GM23338 (cell line): Measurements from ENCODE around the gene TDG. TPM values are rescaled to one million over a fixed set of nuclear protein-coding genes. Genes with fewer than 3 reads are reported as not detected.

Source experiments
- ATAC-seq: fragments of 200-7000 bp; cut with Tn5 transposase; 3 replicates; pipeline ENCODE4 v1.9.1; 2020
- DNase-seq: peaks from one replicate; pipeline ENCODE4 v3.0.0-alpha.2; 2015; ENCODE audit warnings: low spot score
- H2AFZ ChIP-seq: fragments of 200-600 bp; sonication (generic); 2 replicates; pipeline ENCODE4 v1.8.0; 2016; ENCODE audit warnings: antibody characterized with exemption, mild to moderate bottlenecking, moderate library complexity
- H3F3A ChIP-seq: fragments of 200-600 bp; sonication (generic); replicated peaks from 2 replicates; pipeline ENCODE4 v1.8.0; 2017; ENCODE audit warnings: antibody characterized with exemption, mixed run types, low read depth
- H3K27ac ChIP-seq: fragments of 200-600 bp; sonication (generic); 2 replicates; pipeline ENCODE4 v1.6.1; 2016; ENCODE audit warnings: low read depth
- H3K27me3 ChIP-seq: fragments of 200-600 bp; sonication (generic); 2 replicates; pipeline ENCODE4 v1.8.0; 2016; ENCODE audit warnings: mild to moderate bottlenecking, mixed run types, moderate library complexity; ENCODE audit not compliant: insufficient read depth
- H3K36me3 ChIP-seq: fragments of 200-600 bp; sonication (generic); 2 replicates; pipeline ENCODE4 v1.8.0; 2016; ENCODE audit warnings: mild to moderate bottlenecking; ENCODE audit not compliant: insufficient read depth
- H3K4me1 ChIP-seq: fragments of 200-600 bp; sonication (generic); 2 replicates; pipeline ENCODE4 v1.8.0; 2016; ENCODE audit warnings: mild to moderate bottlenecking, moderate library complexity; ENCODE audit not compliant: insufficient read depth
- H3K4me2 ChIP-seq: fragments of 200-600 bp; sonication (generic); 2 replicates; pipeline ENCODE4 v1.7.1; 2017; ENCODE audit warnings: mixed run types
- H3K4me3 ChIP-seq: fragments of 200-600 bp; sonication (generic); 2 replicates; pipeline ENCODE4 v1.6.1; 2016; ENCODE audit warnings: mixed run types
- H3K79me2 ChIP-seq: fragments of 200-600 bp; sonication (generic); replicated peaks from 2 replicates; pipeline ENCODE4 v1.8.0; 2017; ENCODE audit warnings: mild to moderate bottlenecking; ENCODE audit not compliant: insufficient read depth
- H3K9me2 ChIP-seq: fragments of 200-600 bp; sonication (generic); 2 replicates; pipeline ENCODE4 v1.8.0; 2017; ENCODE audit not compliant: insufficient read depth
- H4K20me1 ChIP-seq: fragments of 200-600 bp; sonication (generic); replicated peaks from 2 replicates; pipeline ENCODE4 v1.8.0; 2017; ENCODE audit warnings: mild to moderate bottlenecking; ENCODE audit not compliant: insufficient read depth
- H3K27ac Mint-ChIP-seq: 2 replicates; pipeline ENCODE4 v1.8.0; 2020; ENCODE audit warnings: inconsistent platforms, mild to moderate bottlenecking, moderate library complexity, mixed read lengths
- H3K27me3 Mint-ChIP-seq: 3 replicates; pipeline ENCODE4 v1.8.0; 2022; ENCODE audit warnings: low read depth, mild to moderate bottlenecking, moderate library complexity, mixed read lengths, inconsistent platforms; ENCODE audit not compliant: insufficient read depth, poor library complexity
- H3K36me3 Mint-ChIP-seq: 3 replicates; pipeline ENCODE4 v1.8.0; 2021; ENCODE audit warnings: low read depth, mild to moderate bottlenecking, inconsistent platforms, moderate library complexity, mixed read lengths
- H3K4me1 Mint-ChIP-seq: 3 replicates; pipeline ENCODE4 v1.8.0; 2020; ENCODE audit warnings: mild to moderate bottlenecking, inconsistent platforms, mixed read lengths
- H3K4me3 Mint-ChIP-seq: 3 replicates; pipeline ENCODE4 v1.8.0; 2021; ENCODE audit warnings: moderate library complexity, mild to moderate bottlenecking, inconsistent platforms, mixed read lengths
- H3K9me3 Mint-ChIP-seq: 3 replicates; pipeline ENCODE4 v1.8.0; 2020; ENCODE audit warnings: moderate library complexity, mild to moderate bottlenecking, inconsistent platforms, mixed read lengths
- CREB1 ChIP-seq: fragments of 250-450 bp; sonication (Bioruptor Pico); IDR thresholded peaks from 2 replicates; pipeline ENCODE4 v1.5.0; 2020; ENCODE audit warnings: low read depth, mild to moderate bottlenecking, moderate library complexity
- POLR2AphosphoS5 ChIP-seq: IDR thresholded peaks from 2 replicates; pipeline ENCODE4 v1.6.1; 2016; ENCODE audit warnings: antibody characterized with exemption, low read depth
- ZNF114 ChIP-seq: fragments of 250-450 bp; sonication (Bioruptor Pico); IDR thresholded peaks from 2 replicates; pipeline ENCODE4 v1.5.0; 2020; ENCODE audit warnings: mild to moderate bottlenecking, moderate library complexity
- long read RNA-seq: library from polyadenylated mRNA; unstranded; transcript quantifications from one replicate; pipeline ENCODE4 v2.0.0, GENCODE V29; 2020; ENCODE audit not compliant: unreplicated experiment
- polyA plus RNA-seq: library from polyadenylated mRNA; unstranded; fragments of >200 nt; fragmentation: Nextera tagmentation; extraction: Ambion mirVana; gene quantifications from 2 replicates; pipeline ENCODE4 v1.2.1, GENCODE V29; 2016
- total RNA-seq: library from RNA; depleted of rRNA; stranded (reverse); fragments of >200 nt; shearing (Covaris generic); gene quantifications from 2 replicates; pipeline ENCODE4 v1.2.3, GENCODE V29; 2014; rRNA removed
- TF ChIP-seq, protein P1 (sequence below): fragments of 250-450 bp; sonication (Bioruptor Pico); IDR thresholded peaks from 2 replicates; pipeline ENCODE4 v1.5.0; 2020; ENCODE audit warnings: mild to moderate bottlenecking, moderate library complexity
- TF ChIP-seq, protein P2 (sequence below): IDR thresholded peaks from 2 replicates; pipeline ENCODE4 v1.6.1; 2016; ENCODE audit warnings: antibody characterized with exemption

TDG gene
- 57.0 and 58.3 TPM in 2 replicates for total RNA-seq
- 63.2 and 66.2 TPM in 2 replicates for polyA plus RNA-seq
- long read RNA-seq, transcript TDG-208 (3 exons, 1,139 nt): major isoform, 31 of 48 reads
- long read RNA-seq, partial matches to known transcripts: 8 of 48 reads
- long read RNA-seq, other reads (novel, unspliced or antisense): 5 of 48 reads

DNA sequence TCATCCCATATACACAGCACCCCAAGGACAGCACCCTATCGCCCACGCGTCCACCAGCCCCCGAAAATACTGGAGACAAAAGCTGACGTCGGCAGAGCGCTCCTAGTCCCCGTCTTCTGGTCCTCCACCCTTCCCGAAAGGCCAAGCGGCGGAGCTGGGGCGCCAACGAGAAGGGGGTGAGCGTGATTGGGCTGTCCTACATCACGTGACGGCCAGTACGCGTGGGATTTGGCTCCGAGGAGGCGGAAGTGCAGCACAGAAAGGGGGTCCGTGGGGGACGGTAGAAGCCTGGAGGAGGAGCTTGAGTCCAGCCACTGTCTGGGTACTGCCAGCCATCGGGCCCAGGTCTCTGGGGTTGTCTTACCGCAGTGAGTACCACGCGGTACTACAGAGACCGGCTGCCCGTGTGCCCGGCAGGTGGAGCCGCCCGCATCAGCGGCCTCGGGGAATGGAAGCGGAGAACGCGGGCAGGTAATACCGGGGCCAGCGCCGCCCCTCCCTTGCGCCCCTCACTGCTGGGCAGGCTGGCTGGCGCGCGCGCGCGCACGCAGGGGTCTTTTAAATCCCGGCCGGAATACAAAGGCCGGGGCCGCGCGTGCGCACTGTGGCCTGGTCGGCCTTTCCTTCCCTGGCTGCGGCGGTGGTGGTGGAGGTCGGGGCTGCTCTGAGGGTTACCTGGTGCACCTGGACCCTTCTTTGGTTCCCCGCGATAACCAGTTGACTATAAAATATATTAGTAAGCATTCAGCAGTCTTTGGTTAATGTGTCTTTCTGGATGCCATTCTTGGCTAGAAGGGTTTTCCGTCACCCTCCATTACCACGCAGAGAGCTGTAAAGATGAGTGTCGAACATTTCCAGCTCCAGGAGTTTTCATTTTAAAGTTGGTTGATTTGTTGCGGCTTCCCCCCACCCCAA is at the start of gene TDG:
TDG (plus strand) TSS at position 283 of the 915 bp plus-strand sequence; CDS start at position 449, 166 bp downstream.
- Histone ChIP-seq H3K9me2 (no peaks in the 10 kb centered on the region), H3K79me2 (peaks cover 73% of the 10 kb centered on the region), H3K27ac (peak within 1 kb of the TSS; percentile 91), H3K4me2 (peak within 1 kb of the TSS; percentile 94), H2AFZ (peak within 1 kb of the TSS; percentile 57; the same call in 1 of the 2 replicates), H3K4me1 (peaks cover 7% of the 10 kb centered on the region; the same call in 1 of the 2 replicates), H3K4me3 (peak within 1 kb of the TSS; percentile 95), H3K27me3 (no peaks in the 10 kb centered on the region), H3F3A (peaks cover 4% of the 10 kb centered on the region; the same call in 1 of the 2 replicates), H4K20me1 (peaks cover 30% of the 10 kb centered on the region), H3K36me3 (no peaks in the 10 kb centered on the region)
- TF ChIP-seq ZNF114 (no peak), CREB1 (peak; percentile 77), POLR2AphosphoS5 (peak; percentile 89)
- TF ChIP-seq, protein P1, sequence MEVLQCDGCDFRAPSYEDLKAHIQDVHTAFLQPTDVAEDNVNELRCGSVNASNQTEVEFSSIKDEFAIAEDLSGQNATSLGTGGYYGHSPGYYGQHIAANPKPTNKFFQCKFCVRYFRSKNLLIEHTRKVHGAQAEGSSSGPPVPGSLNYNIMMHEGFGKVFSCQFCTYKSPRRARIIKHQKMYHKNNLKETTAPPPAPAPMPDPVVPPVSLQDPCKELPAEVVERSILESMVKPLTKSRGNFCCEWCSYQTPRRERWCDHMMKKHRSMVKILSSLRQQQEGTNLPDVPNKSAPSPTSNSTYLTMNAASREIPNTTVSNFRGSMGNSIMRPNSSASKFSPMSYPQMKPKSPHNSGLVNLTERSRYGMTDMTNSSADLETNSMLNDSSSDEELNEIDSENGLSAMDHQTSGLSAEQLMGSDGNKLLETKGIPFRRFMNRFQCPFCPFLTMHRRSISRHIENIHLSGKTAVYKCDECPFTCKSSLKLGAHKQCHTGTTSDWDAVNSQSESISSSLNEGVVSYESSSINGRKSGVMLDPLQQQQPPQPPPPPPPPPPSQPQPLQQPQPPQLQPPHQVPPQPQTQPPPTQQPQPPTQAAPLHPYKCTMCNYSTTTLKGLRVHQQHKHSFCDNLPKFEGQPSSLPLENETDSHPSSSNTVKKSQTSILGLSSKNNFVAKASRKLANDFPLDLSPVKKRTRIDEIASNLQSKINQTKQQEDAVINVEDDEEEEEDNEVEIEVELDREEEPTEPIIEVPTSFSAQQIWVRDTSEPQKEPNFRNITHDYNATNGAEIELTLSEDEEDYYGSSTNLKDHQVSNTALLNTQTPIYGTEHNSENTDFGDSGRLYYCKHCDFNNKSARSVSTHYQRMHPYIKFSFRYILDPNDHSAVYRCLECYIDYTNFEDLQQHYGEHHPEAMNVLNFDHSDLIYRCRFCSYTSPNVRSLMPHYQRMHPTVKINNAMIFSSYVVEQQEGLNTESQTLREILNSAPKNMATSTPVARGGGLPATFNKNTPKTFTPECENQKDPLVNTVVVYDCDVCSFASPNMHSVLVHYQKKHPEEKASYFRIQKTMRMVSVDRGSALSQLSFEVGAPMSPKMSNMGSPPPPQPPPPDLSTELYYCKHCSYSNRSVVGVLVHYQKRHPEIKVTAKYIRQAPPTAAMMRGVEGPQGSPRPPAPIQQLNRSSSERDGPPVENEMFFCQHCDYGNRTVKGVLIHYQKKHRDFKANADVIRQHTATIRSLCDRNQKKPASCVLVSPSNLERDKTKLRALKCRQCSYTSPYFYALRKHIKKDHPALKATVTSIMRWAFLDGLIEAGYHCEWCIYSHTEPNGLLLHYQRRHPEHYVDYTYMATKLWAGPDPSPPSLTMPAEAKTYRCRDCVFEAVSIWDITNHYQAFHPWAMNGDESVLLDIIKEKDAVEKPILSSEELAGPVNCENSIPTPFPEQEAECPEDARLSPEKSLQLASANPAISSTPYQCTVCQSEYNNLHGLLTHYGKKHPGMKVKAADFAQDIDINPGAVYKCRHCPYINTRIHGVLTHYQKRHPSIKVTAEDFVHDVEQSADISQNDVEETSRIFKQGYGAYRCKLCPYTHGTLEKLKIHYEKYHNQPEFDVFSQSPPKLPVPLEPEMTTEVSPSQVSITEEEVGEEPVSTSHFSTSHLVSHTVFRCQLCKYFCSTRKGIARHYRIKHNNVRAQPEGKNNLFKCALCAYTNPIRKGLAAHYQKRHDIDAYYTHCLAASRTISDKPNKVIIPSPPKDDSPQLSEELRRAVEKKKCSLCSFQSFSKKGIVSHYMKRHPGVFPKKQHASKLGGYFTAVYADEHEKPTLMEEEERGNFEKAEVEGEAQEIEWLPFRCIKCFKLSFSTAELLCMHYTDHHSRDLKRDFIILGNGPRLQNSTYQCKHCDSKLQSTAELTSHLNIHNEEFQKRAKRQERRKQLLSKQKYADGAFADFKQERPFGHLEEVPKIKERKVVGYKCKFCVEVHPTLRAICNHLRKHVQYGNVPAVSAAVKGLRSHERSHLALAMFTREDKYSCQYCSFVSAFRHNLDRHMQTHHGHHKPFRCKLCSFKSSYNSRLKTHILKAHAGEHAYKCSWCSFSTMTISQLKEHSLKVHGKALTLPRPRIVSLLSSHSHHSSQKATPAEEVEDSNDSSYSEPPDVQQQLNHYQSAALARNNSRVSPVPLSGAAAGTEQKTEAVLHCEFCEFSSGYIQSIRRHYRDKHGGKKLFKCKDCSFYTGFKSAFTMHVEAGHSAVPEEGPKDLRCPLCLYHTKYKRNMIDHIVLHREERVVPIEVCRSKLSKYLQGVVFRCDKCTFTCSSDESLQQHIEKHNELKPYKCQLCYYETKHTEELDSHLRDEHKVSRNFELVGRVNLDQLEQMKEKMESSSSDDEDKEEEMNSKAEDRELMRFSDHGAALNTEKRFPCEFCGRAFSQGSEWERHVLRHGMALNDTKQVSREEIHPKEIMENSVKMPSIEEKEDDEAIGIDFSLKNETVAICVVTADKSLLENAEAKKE (CRISPR knock-in tag): no peak
- TF ChIP-seq, protein P2, sequence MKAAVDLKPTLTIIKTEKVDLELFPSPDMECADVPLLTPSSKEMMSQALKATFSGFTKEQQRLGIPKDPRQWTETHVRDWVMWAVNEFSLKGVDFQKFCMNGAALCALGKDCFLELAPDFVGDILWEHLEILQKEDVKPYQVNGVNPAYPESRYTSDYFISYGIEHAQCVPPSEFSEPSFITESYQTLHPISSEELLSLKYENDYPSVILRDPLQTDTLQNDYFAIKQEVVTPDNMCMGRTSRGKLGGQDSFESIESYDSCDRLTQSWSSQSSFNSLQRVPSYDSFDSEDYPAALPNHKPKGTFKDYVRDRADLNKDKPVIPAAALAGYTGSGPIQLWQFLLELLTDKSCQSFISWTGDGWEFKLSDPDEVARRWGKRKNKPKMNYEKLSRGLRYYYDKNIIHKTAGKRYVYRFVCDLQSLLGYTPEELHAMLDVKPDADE: peak; percentile 84
- Mint-ChIP-seq H3K27ac (peak within 1 kb of the TSS; percentile 99), H3K4me3 (peak within 1 kb of the TSS; percentile 100), H3K9me3 (no peaks in the 10 kb centered on the region), H3K27me3 (peaks cover 10% of the 10 kb centered on the region), H3K36me3 (peaks cover 30% of the 10 kb centered on the region), H3K4me1 (peaks cover 20% of the 10 kb centered on the region)
- ATAC-seq (peak; percentile 95), DNase-seq (peak; percentile 99)
